Activated naive CD4-positive, alpha-beta T cell treated with anti-CD3 and anti-CD28 coated beads, Interleukin-2, amount 50 U/mL, for 72 hours (primary cell): ENCODE measurements around the gene FKBP1C. TPM values are rescaled to one million over a fixed set of nuclear protein-coding genes. Genes with fewer than 3 reads are reported as not detected.
"Not testable (repeated sequence)": the region's sequence is repeated elsewhere in the genome, so short reads cannot be mapped to it uniquely, and the experiment has no call there.

Experiments used
- ATAC-seq, 2 donors: fragments of 150-1000 bp; cut with Tn5 transposase; 2 replicates each; pipeline ENCODE4 v1.10.0; 2021; ENCODE audit warnings: mild to moderate bottlenecking in 2 of 2, moderate library complexity in 2 of 2
- DNase-seq, 2 donors: peaks; one replicate each; pipeline ENCODE4 v3.0.0; 2021 to 2022; ENCODE audit warnings: low spot score in 2 of 2
- H3K27ac Mint-ChIP-seq, 2 donors: one replicate each; pipeline ENCODE4 v1.8.0; 2022; ENCODE audit warnings: mild to moderate bottlenecking in 2 of 2, mixed read lengths in 2 of 2
- H3K36me3 Mint-ChIP-seq, 2 donors: one replicate each; pipeline ENCODE4 v1.8.0; 2022; ENCODE audit warnings: mixed read lengths in 2 of 2
- H3K9me3 Mint-ChIP-seq, 2 donors: one replicate each; pipeline ENCODE4 v1.8.0; 2022; ENCODE audit warnings: mixed read lengths in 2 of 2
- total RNA-seq, 2 donors: library from RNA; stranded (reverse); gene quantifications; one replicate each; pipeline ENCODE4 v1.2.3, GENCODE V29; 2022

The FKBP1C gene
- total RNA-seq, result not detected

- H3K36me3 Mint-ChIP-seq, ATAC-seq, H3K27ac Mint-ChIP-seq, DNase-seq: not testable (repeated sequence)
- peaks cover 21 to 25% of the 10 kb centered on the region in 2 donors for H3K9me3 Mint-ChIP-seq
These were observed at the start of gene FKBP1C for GRCh38 chr6:63211343-63211742. TSS of gene FKBP1C (plus strand) at chr6:63211469.

- H3K27ac Mint-ChIP-seq, ATAC-seq, H3K36me3 Mint-ChIP-seq, H3K9me3 Mint-ChIP-seq, DNase-seq: not testable (repeated sequence)
These were observed 47.0 kb upstream of the FKBP1C start for GRCh38 chr6:63164047-63164803.

- DNase-seq (no peak), ATAC-seq (no peak)
- Mint-ChIP-seq H3K9me3 (peaks cover 10 to 12% of the 10 kb centered on the region in 2 donors), H3K36me3 (no peaks in the 10 kb centered on the region), H3K27ac (no peak overlapping the region)
These were observed 37.1 kb upstream of the FKBP1C start for GRCh38 chr6:63174173-63174572.

GRCh38 chr6:63176181-63176580 lies 35.1 kb upstream of the FKBP1C start:
- no peak overlapping the region for H3K27ac Mint-ChIP-seq
- no peak for ATAC-seq
- DNase-seq, result no peak
- H3K36me3 Mint-ChIP-seq, result no peaks in the 10 kb centered on the region
- H3K9me3 Mint-ChIP-seq, result peaks cover 0 to 5% of the 10 kb centered on the region in 2 donors

- Mint-ChIP-seq H3K36me3 (no peaks in the 10 kb centered on the region), H3K27ac (no peak overlapping the region), H3K9me3 (peaks cover 0 to 5% of the 10 kb centered on the region in 2 donors)
- no peak for ATAC-seq
- no peak for DNase-seq
These were observed 30.9 kb upstream of the FKBP1C start for GRCh38 chr6:63180367-63180766.

GRCh38 chr6:63186970-63187369 lies 24.3 kb upstream of the FKBP1C start:
- ATAC-seq (no peak), DNase-seq (no peak)
- H3K36me3 Mint-ChIP-seq, result no peaks in the 10 kb centered on the region
- H3K27ac Mint-ChIP-seq, result no peak overlapping the region
- peaks cover 3 to 4% of the 10 kb centered on the region in 2 donors for H3K9me3 Mint-ChIP-seq

- H3K36me3 Mint-ChIP-seq, result no peaks in the 10 kb centered on the region
- H3K9me3 Mint-ChIP-seq, result peaks cover 10 to 11% of the 10 kb centered on the region in 2 donors
- H3K27ac Mint-ChIP-seq, result no peak overlapping the region
- no peak for DNase-seq
- no peak for ATAC-seq
These were observed 22.4 kb upstream of the FKBP1C start for GRCh38 chr6:63188828-63189227.

- Mint-ChIP-seq H3K27ac (no peak overlapping the region), H3K9me3 (peaks cover 14 to 15% of the 10 kb centered on the region in 2 donors), H3K36me3 (no peaks in the 10 kb centered on the region)
- ATAC-seq (no peak), DNase-seq (no peak)
These were observed 17.9 kb upstream of the FKBP1C start for GRCh38 chr6:63193324-63193723.

GRCh38 chr6:63197741-63198140 lies 13.5 kb upstream of the FKBP1C start:
- peaks cover 10 to 11% of the 10 kb centered on the region in 2 donors for H3K9me3 Mint-ChIP-seq
- H3K36me3 Mint-ChIP-seq, result peaks cover 0 to 3% of the 10 kb centered on the region in 2 donors
- DNase-seq (no peak), ATAC-seq (no peak)
- no peak overlapping the region for H3K27ac Mint-ChIP-seq

- Mint-ChIP-seq H3K36me3 (peaks cover 4 to 5% of the 10 kb centered on the region in 2 donors), H3K27ac (no peak overlapping the region), H3K9me3 (peaks cover 16 to 22% of the 10 kb centered on the region in 2 donors)
- no peak for DNase-seq
- no peak for ATAC-seq
These were observed 2.1 kb downstream of the FKBP1C start for GRCh38 chr6:63213325-63213724.

GRCh38 chr6:63214816-63215215 lies 3.5 kb downstream of the FKBP1C start:
- Mint-ChIP-seq H3K27ac (no peak overlapping the region), H3K9me3 (peaks cover 16 to 22% of the 10 kb centered on the region in 2 donors), H3K36me3 (peaks cover 4 to 5% of the 10 kb centered on the region in 2 donors)
- DNase-seq (no peak), ATAC-seq (no peak)

GRCh38 chr6:63224179-63224578 lies 12.9 kb downstream of the FKBP1C start:
- DNase-seq (no peak), ATAC-seq (no peak)
- Mint-ChIP-seq H3K36me3 (no peaks in the 10 kb centered on the region), H3K27ac (no peak overlapping the region), H3K9me3 (peaks cover 0 to 9% of the 10 kb centered on the region in 2 donors)

GRCh38 chr6:63225987-63226386 lies 14.7 kb downstream of the FKBP1C start:
- not testable (repeated sequence) for H3K36me3 Mint-ChIP-seq, H3K27ac Mint-ChIP-seq, DNase-seq, ATAC-seq
- H3K9me3 Mint-ChIP-seq, result peaks cover 0 to 15% of the 10 kb centered on the region in 2 donors

GRCh38 chr6:63227928-63228894 lies 16.9 kb downstream of the FKBP1C start:
- ATAC-seq, H3K36me3 Mint-ChIP-seq, H3K27ac Mint-ChIP-seq, DNase-seq: not testable (repeated sequence)
- H3K9me3 Mint-ChIP-seq, result peaks cover 0 to 12% of the 10 kb centered on the region in 2 donors

GRCh38 chr6:63230027-63230426 lies 18.8 kb downstream of the FKBP1C start:
- not testable (repeated sequence) for H3K27ac Mint-ChIP-seq, H3K36me3 Mint-ChIP-seq, DNase-seq, ATAC-seq
- peaks cover 11 to 19% of the 10 kb centered on the region in 2 donors for H3K9me3 Mint-ChIP-seq

- not testable (repeated sequence) for ATAC-seq, DNase-seq, H3K36me3 Mint-ChIP-seq, H3K27ac Mint-ChIP-seq
- peaks cover 11 to 19% of the 10 kb centered on the region in 2 donors for H3K9me3 Mint-ChIP-seq
These were observed 19.2 kb downstream of the FKBP1C start for GRCh38 chr6:63230511-63230910.

GRCh38 chr6:63236398-63236817 lies 25.1 kb downstream of the FKBP1C start:
- peaks cover 11 to 13% of the 10 kb centered on the region in 2 donors for H3K9me3 Mint-ChIP-seq
- H3K27ac Mint-ChIP-seq, result no peak overlapping the region
- no peak for ATAC-seq

More at GRCh38 chr6:63236398-63236817, 25.1 kb downstream of the FKBP1C start:
- H3K36me3 Mint-ChIP-seq, result no peaks in the 10 kb centered on the region
- no peak for DNase-seq
